ENCODE data around the gene MEF2D.

Gene MEF2D

GRCh38 chr1:156489166-156489934, 11.2 kb downstream of the MEF2D start:
- Histone ChIP-seq H3K18ac (ENCODE audit: low read length) (peak overlapping the region; percentile 92), H3K4me3 (ENCODE audit: low read length in 2 of 2) (no peak overlapping the region), H3K27ac (replicated peaks; ENCODE audit: low read length) (peak overlapping the region; percentile 53), H3K23ac (ENCODE audit: low read depth, low read length, poor library complexity) (no peak overlapping the region), H3K36me3 (replicated peaks in 1 of 2; ENCODE audit: control insufficient read depth in 2 of 2, insufficient read depth in 2 of 2, low read length in 2 of 2) (no peaks in the 10 kb centered on the region), H2AK5ac (ENCODE audit: low read depth, low read length) (peak overlapping the region; percentile 94), H3K4me1 (ENCODE audit: control insufficient read depth in 2 of 2, insufficient read depth in 1 of 2, low read depth in 1 of 2, low read length in 2 of 2) (peaks cover 30 to 36% of the 10 kb centered on the region in 2 donors), H3K79me1 (ENCODE audit: low read depth, low read length) (peaks cover 6% of the 10 kb centered on the region), H2BK15ac (ENCODE audit: low read length) (peak overlapping the region; percentile 94), H4K91ac (ENCODE audit: low read depth, low read length, poor library complexity) (no peak overlapping the region), H2BK12ac (ENCODE audit: low read length) (peak overlapping the region; percentile 91), H3K27me3 (ENCODE audit: control insufficient read depth in 3 of 3, insufficient read depth in 3 of 3, low read depth in 1 of 3, low read length in 3 of 3) (no peaks in the 10 kb centered on the region), H2AFZ (ENCODE audit: low read length) (no peak overlapping the region), H2BK120ac (ENCODE audit: low read depth, low read length) (peak overlapping the region; percentile 38), H2BK5ac (ENCODE audit: low read length) (peak overlapping the region; percentile 83), H3K4ac (ENCODE audit: low read length) (no peak overlapping the region), H3K14ac (ENCODE audit: low read length) (peak overlapping the region; percentile 28), H4K8ac (ENCODE audit: low read depth, low read length) (no peak overlapping the region), H3K4me2 (ENCODE audit: insufficient read depth, low read length, poor library complexity, severe bottlenecking) (peak overlapping the region; percentile 28), H3K9me3 (replicated peaks in 1 of 2; ENCODE audit: control insufficient read depth in 2 of 2, insufficient read depth in 1 of 2, low read depth in 1 of 2, low read length in 2 of 2) (no peaks in the 10 kb centered on the region), H3K9ac (ENCODE audit: low read depth, low read length, poor library complexity) (peak overlapping the region; percentile 72)
- WGBS, 2 donors (ENCODE audit: extremely low coverage in 2 of 2, insufficient read length in 2 of 2, insufficient replicate concordance in 1 of 2) = no CpG with 5 or more reads among the region's 12 CpGs
- no peak for DNase-seq (ENCODE audit: low spot score)

- no peaks in the 10 kb centered on the region for H3K36me3 ChIP-seq (replicated peaks in 1 of 2; ENCODE audit: control insufficient read depth in 2 of 2, insufficient read depth in 2 of 2, low read length in 2 of 2)
- no peak overlapping the region for H3K4me3 ChIP-seq (ENCODE audit: low read length in 2 of 2)
- H2AK5ac ChIP-seq (ENCODE audit: low read depth, low read length) = peak overlapping the region; percentile 4
- H4K8ac ChIP-seq (ENCODE audit: low read depth, low read length) = no peak overlapping the region
- no peak overlapping the region for H3K23ac ChIP-seq (ENCODE audit: low read depth, low read length, poor library complexity)
- H3K14ac ChIP-seq (ENCODE audit: low read length) = no peak overlapping the region
- peaks cover 4% of the 10 kb centered on the region for H3K79me1 ChIP-seq (ENCODE audit: low read depth, low read length)
- H2BK12ac ChIP-seq (ENCODE audit: low read length) = no peak overlapping the region
- no peak overlapping the region for H4K91ac ChIP-seq (ENCODE audit: low read depth, low read length, poor library complexity)
- no peak overlapping the region for H3K4me2 ChIP-seq (ENCODE audit: insufficient read depth, low read length, poor library complexity, severe bottlenecking)
- H2AFZ ChIP-seq (ENCODE audit: low read length) = no peak overlapping the region
- no peak overlapping the region for H2BK5ac ChIP-seq (ENCODE audit: low read length)
- no CpG with 5 or more reads among the region's 5 CpGs for WGBS, 2 donors (ENCODE audit: extremely low coverage in 2 of 2, insufficient read length in 2 of 2, insufficient replicate concordance in 1 of 2)
- H3K18ac ChIP-seq (ENCODE audit: low read length) = peak overlapping the region; percentile 15
- peak overlapping the region; percentile 72 for H3K9ac ChIP-seq (ENCODE audit: low read depth, low read length, poor library complexity)
- no peak overlapping the region for H3K4ac ChIP-seq (ENCODE audit: low read length)
- H3K4me1 ChIP-seq (ENCODE audit: control insufficient read depth in 2 of 2, insufficient read depth in 1 of 2, low read depth in 1 of 2, low read length in 2 of 2) = peaks cover 30 to 36% of the 10 kb centered on the region in 2 donors
- no peak overlapping the region for H2BK120ac ChIP-seq (ENCODE audit: low read depth, low read length)
- H3K27me3 ChIP-seq (ENCODE audit: control insufficient read depth in 3 of 3, insufficient read depth in 3 of 3, low read depth in 1 of 3, low read length in 3 of 3) = no peaks in the 10 kb centered on the region
- H3K9me3 ChIP-seq (replicated peaks in 1 of 2; ENCODE audit: control insufficient read depth in 2 of 2, insufficient read depth in 1 of 2, low read depth in 1 of 2, low read length in 2 of 2) = no peaks in the 10 kb centered on the region
- no peak overlapping the region for H2BK15ac ChIP-seq (ENCODE audit: low read length)
- no peak overlapping the region for H3K27ac ChIP-seq (replicated peaks; ENCODE audit: low read length)
- DNase-seq (ENCODE audit: low spot score) = no peak
Measured at GRCh38 chr1:156488566-156489165, 11.9 kb downstream of the MEF2D start.

GRCh38 chr1:156487862-156488261, 12.7 kb downstream of the MEF2D start:
- H2BK12ac ChIP-seq (ENCODE audit: low read length) = no peak overlapping the region
- no peak overlapping the region for H3K4ac ChIP-seq (ENCODE audit: low read length)
- H3K4me2 ChIP-seq (ENCODE audit: insufficient read depth, low read length, poor library complexity, severe bottlenecking) = no peak overlapping the region
- no peaks in the 10 kb centered on the region for H3K9me3 ChIP-seq (replicated peaks in 1 of 2; ENCODE audit: control insufficient read depth in 2 of 2, insufficient read depth in 1 of 2, low read depth in 1 of 2, low read length in 2 of 2)
- no peak overlapping the region for H4K91ac ChIP-seq (ENCODE audit: low read depth, low read length, poor library complexity)
- peak overlapping the region; percentile 47 for H3K23ac ChIP-seq (ENCODE audit: low read depth, low read length, poor library complexity)
- peaks cover 30 to 31% of the 10 kb centered on the region in 2 donors for H3K4me1 ChIP-seq (ENCODE audit: control insufficient read depth in 2 of 2, insufficient read depth in 1 of 2, low read depth in 1 of 2, low read length in 2 of 2)
- H3K14ac ChIP-seq (ENCODE audit: low read length) = no peak overlapping the region
- peak overlapping the region; percentile 39 for H2BK5ac ChIP-seq (ENCODE audit: low read length)
- no peak overlapping the region for H2BK120ac ChIP-seq (ENCODE audit: low read depth, low read length)
- H3K36me3 ChIP-seq (replicated peaks in 1 of 2; ENCODE audit: control insufficient read depth in 2 of 2, insufficient read depth in 2 of 2, low read length in 2 of 2) = peaks cover 0 to under 1% of the 10 kb centered on the region in 2 donors
- no peak overlapping the region for H4K8ac ChIP-seq (ENCODE audit: low read depth, low read length)
- no CpG with 5 or more reads among the region's 4 CpGs for whole genome bisulfite sequencing, 2 donors (ENCODE audit: extremely low coverage in 2 of 2, insufficient read length in 2 of 2, insufficient replicate concordance in 1 of 2)
- peaks cover 4% of the 10 kb centered on the region for H3K79me1 ChIP-seq (ENCODE audit: low read depth, low read length)
- peak overlapping the region; percentile 26 for H2BK15ac ChIP-seq (ENCODE audit: low read length)
- no peak overlapping the region for H3K27ac ChIP-seq (replicated peaks; ENCODE audit: low read length)
- no peak overlapping the region for H2AFZ ChIP-seq (ENCODE audit: low read length)
- H3K4me3 ChIP-seq (ENCODE audit: low read length in 2 of 2) = no peak overlapping the region
- H3K27me3 ChIP-seq (ENCODE audit: control insufficient read depth in 3 of 3, insufficient read depth in 3 of 3, low read depth in 1 of 3, low read length in 3 of 3) = no peaks in the 10 kb centered on the region
- H3K9ac ChIP-seq (ENCODE audit: low read depth, low read length, poor library complexity) = peak overlapping the region; percentile 13
- no peak overlapping the region for H3K18ac ChIP-seq (ENCODE audit: low read length)
- DNase-seq (ENCODE audit: low spot score) = no peak
- no peak overlapping the region for H2AK5ac ChIP-seq (ENCODE audit: low read depth, low read length)

Data from neuronal stem cell (in vitro differentiated cells).